Right kidney (tissue), 9 donors: ENCODE data around the gene OR6Q1.
"Not testable (repeated sequence)": the region's sequence is repeated elsewhere in the genome, so short reads cannot be mapped to it uniquely, and the experiment has no call there.

Source experiments
- DNase-seq: peaks from one replicate; pipeline ENCODE4 v3.0.0-alpha.2; 2016
- long read RNA-seq, 8 donors: transcript quantifications; one replicate each; lab custom pipeline, GENCODE V29; 2026

Gene OR6Q1
- long read RNA-seq, donor 1: 0 reads
- long read RNA-seq, donor 2: 0 reads
- long read RNA-seq, donor 3: 0 reads
- long read RNA-seq, donor 4: 0 reads
- long read RNA-seq, donor 5: 0 reads
- long read RNA-seq, donor 6: 0 reads
- long read RNA-seq, donor 7, partial matches to known transcripts: 0 of 1 reads
- long read RNA-seq, donor 7, other reads (novel, unspliced or antisense): 0 of 1 reads
- long read RNA-seq, donor 8: 0 reads

- no peak for DNase-seq
These were observed at the start of gene OR6Q1 for GRCh38 chr11:58030653-58031052. TSS of gene OR6Q1 (plus strand) at chr11:58030953. CDS start at chr11:58030953, 0 bp downstream.

DNA sequence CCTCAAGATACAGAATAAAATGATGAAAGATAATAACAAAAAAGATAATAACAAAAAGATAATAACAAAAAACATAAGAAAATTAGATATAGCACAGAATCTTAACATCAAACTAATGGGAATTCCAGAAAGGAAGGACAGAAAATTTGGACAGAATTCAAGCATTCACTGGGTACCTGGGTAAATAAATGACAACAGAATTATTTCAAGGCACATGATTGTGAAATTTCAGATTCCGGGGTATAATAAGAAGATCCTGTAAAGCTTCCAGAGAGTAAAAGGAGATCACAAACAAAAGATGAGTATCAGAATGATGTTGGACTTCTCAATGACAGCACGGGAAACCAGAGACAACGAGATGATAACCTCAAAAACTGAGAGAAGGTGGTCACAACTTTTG lies 49.2 kb upstream of the OR6Q1 start:
- no peak for DNase-seq

- no peak for DNase-seq
These were observed 48.0 kb upstream of the OR6Q1 start for GRCh38 chr11:57982776-57983175.

- DNase-seq: no peak
These were observed 47.6 kb upstream of the OR6Q1 start for GRCh38 chr11:57983191-57983590.

- not testable (repeated sequence) for DNase-seq
These were observed 31.2 kb upstream of the OR6Q1 start for GRCh38 chr11:57999523-57999922.

- not testable (repeated sequence) for DNase-seq
These were observed 30.7 kb upstream of the OR6Q1 start for GRCh38 chr11:58000021-58000420.

GRCh38 chr11:58000699-58001098 lies 30.1 kb upstream of the OR6Q1 start:
- no peak for DNase-seq

- DNase-seq: no peak
These were observed 27.7 kb upstream of the OR6Q1 start for GRCh38 chr11:58003036-58003435.

GRCh38 chr11:58003591-58003990 lies 27.2 kb upstream of the OR6Q1 start:
- DNase-seq: no peak

DNA sequence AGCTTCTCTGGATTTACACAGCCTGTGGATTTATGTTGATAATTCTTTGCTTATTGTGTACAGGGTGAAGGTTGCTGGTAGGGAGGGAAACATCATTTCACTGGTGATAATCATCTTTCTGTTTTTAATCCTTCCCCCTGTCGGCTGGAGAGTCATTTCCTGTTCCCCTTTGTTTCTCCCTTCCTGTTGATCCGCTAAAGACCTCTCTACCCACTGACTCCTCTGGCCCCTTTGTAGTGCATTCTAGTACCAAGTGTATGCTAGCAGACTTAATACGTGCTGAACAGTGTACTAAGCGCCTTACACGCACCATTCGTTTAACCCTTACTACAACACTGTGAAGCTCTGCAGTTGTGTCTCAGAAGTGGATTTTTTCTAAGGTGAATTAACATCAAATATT lies 26.1 kb upstream of the OR6Q1 start:
- DNase-seq: no peak

GRCh38 chr11:58006940-58007339 lies 23.8 kb upstream of the OR6Q1 start:
- DNase-seq: no peak

GRCh38 chr11:58011771-58012170 lies 19.0 kb upstream of the OR6Q1 start:
- no peak for DNase-seq

DNA sequence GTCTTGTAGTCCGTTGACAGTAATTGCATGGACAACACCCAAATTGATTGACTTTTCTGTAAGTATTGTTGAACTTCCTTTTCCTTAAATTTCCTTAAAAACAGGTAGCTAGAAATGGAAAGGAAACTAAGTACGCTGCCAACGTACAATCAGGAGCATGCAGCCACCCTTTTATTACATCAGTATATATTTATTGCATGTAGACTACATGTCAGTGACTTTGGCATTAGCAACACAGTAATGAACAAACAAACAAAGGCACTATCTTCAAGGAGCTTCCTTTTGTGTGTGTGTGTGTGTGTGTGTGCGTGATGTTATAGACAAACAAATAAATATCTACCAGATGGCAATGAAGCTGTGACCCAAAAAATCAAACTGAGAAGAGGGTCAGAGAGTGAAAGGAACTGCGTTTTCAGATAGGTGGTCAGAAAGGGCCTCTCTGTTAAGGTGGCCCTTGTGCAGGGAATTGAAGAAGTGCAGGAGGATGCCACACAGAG lies 7.3 kb upstream of the OR6Q1 start, which contains the start of gene OR9Q1:
OR9Q1 (plus strand) TSS at position 447 of the 497 bp plus-strand sequence. CDS start 155,564 bp downstream, outside the sequence.
- no peak for DNase-seq

GRCh38 chr11:58024601-58025091 lies 6.1 kb upstream of the OR6Q1 start:
- no peak for DNase-seq

DNA sequence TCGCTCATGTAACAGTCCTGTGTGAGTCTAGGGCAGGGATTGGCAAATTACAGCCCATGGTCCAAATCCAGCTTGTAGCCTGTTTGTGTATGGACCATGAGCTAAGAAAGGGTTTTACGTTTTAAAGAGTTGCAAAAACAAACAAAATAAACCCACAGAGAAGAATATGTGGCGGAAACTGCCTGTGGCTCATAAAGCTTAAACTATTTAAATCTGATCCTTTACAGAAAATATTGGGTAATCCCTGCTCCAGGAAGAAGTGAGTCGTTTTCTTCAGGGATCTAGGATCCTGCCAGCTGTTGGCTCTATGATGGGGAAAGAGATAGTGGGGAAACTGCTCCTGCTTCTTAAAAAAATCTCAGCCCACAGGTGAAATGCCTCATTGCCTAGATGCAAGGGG lies 3.4 kb upstream of the OR6Q1 start:
- DNase-seq: no peak

DNA sequence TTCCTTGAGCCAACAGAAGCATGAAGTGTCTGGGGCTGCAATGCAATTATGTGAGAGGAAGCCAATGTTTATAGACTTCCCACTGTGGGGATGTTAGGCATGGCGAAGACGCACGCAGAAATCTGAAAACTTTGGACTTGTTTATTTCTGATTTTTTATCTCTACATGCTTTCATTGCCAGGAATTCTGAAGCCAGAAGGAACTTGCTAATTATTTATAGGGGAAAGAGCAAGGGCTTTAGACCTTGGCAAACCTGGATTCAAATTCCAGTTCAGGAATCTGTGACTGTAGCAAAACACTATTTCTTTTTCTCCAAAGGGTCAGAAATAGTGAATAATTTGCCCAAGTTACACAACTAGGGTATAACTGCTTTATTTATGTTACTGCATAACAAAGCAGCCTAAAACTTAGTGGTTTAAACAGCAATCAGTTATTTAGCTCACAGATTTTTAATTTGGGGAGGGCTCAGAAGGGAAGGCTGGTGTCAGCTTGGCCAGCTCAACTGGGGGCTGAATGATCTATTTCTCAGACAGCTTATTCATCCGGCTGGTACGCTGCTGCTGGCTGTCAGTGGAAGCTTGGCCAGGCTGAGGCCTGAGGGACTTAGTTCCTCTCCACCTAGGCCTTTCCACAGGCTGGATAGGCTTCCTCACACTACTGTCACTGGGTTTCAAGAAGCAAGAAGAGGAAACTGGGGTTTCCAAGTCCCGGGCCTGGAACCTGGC lies 1.9 kb upstream of the OR6Q1 start:
- DNase-seq: no peak

DNA sequence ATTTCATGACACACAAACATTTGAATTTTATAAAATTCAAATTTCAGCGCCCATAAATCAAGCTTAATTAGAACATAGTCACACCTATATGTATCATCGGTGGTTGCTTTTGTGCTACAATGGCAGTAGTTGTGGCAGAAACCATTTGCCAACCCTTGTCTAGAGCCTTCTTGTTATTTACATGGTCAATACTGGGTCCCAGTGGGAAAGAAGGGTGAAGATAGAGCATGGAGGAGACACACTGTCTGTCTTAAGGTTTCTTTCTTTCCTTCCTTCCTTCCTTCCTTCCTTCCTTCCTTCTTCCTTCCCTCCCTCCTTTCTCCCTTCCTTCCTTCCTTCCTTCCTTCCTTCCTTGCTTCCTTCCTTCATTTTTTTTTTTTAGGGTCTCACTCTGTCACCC lies 3.7 kb downstream of the OR6Q1 start:
- DNase-seq: no peak

- DNase-seq: no peak
These were observed 8.8 kb downstream of the OR6Q1 start for GRCh38 chr11:58039589-58039988.

- DNase-seq: no peak
These were observed 12.6 kb downstream of the OR6Q1 start for GRCh38 chr11:58043379-58043778.

DNA sequence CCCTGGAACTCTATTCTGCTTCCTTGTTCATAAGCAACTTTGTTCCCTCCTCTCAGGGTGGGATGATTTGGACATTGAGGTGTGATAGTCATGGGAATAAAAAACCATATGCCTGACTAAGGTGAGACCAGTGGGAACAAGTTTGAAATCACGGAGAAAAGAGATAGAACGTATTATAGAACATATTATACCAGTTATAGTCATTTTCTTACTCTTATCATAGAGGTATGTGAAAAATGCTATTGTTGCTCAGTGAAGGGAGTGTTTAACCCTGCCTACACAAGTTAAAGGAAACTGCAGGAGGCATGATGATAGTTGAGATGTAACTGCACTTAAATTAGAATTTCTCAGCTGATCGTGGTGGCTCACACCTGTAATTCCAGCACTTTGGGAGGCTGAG lies 15.5 kb downstream of the OR6Q1 start:
- no peak for DNase-seq

DNA sequence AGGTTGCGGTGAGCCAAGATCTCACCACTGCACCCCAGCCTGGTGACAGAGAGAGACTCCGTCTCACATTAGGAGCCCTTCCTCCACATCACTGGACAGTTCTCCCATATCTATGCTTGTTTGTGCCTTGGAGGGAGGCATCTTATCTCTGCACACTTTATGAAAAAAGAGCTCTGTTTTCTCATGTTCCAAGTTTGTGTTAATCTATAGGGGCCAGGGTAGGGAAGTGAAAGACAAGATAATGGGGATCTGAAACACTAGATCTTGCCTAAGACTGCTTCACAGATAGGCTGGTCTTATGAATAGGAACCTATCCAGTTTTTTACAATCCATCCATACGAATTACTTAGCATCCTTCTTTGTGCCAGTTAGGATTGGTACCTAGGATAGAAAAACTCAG lies 17.1 kb downstream of the OR6Q1 start:
- DNase-seq: no peak

- no peak for DNase-seq
These were observed 25.2 kb downstream of the OR6Q1 start for GRCh38 chr11:58055806-58056401.

DNA sequence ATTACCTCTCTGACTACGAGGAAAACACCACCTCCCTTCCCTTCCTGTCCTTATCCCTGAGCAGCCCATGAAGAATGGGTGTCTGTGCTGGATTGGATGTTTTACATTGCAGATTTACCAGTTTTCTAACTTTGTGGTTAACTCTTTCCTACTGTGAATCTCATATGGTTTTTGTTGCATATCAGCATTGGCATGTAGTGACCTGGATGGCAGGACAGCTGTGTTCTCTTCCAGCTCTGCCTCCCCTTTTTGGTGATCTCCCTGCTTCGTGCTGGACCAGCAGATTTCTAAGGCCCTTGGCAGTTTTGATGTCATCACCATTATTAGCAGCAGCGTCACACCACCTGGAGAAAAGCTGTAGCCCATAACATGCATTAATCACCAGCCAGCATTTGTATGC lies 26.7 kb downstream of the OR6Q1 start:
- DNase-seq: no peak
